GM12878 (cell line): ENCODE measurements around the gene SHROOM4. TPM values are rescaled to one million over a fixed set of nuclear protein-coding genes. Genes with fewer than 3 reads are reported as not detected.

Experiments used
- ATAC-seq: fragments of 200-7000 bp; cut with Tn5 transposase; 3 replicates; pipeline ENCODE4 v1.9.1; 2020; ENCODE audit warnings: mild to moderate bottlenecking, moderate library complexity
- BruUV-seq: library from RNA; stranded (reverse); fragments of 400-500 nt; replicated peaks from 2 replicates; lab custom pipeline; 2021; lab: Mats Ljungman, UMichigan
- CTCF ChIA-PET: fragments of 300-600 bp; sonication (Branson Sonifier 250); formaldehyde crosslinking; extraction: SDS; loops from one replicate; lab custom pipeline; 2021; ENCODE audit warnings: inconsistent platforms; lab: Yijun Ruan, JAX
- POLR2A ChIA-PET: fragments of 350-600 bp; formaldehyde crosslinking; extraction: SDS; loops from one replicate; lab custom pipeline; 2021; ENCODE audit warnings: inconsistent platforms; lab: Charles Lee
- RAD21 ChIA-PET: fragments of 300-600 bp; sonication (Branson Sonifier 250); formaldehyde crosslinking; loops from one replicate; lab custom pipeline; 2023; ENCODE audit warnings: antibody characterized with exemption; ENCODE audit not compliant: unreplicated experiment; lab: Charles Lee
- SMC1A ChIA-PET: fragments of 300-600 bp; sonication (Branson Sonifier 250); formaldehyde crosslinking; loops from one replicate; lab custom pipeline; 2023; ENCODE audit not compliant: unreplicated experiment, uncharacterized antibody; lab: Charles Lee
- DNase-seq: peaks from one replicate; pipeline ENCODE4 v3.0.0-alpha.2; 2011; ENCODE audit warnings: low read depth, low spot score
- FAIRE-seq: peaks from 3 replicates; lab custom pipeline; 2011; peaks lifted over from hg19 to GRCh38; lab: Jason Lieb, UNC
- H2AFZ ChIP-seq: 2 replicates; pipeline ENCODE4 v1.6.0; 2011; ENCODE audit warnings: low read depth, low read length, control low read depth; ENCODE audit not compliant: control insufficient read depth
- H3K27ac ChIP-seq: 2 replicates; pipeline ENCODE4 v1.5.1; 2011; ENCODE audit warnings: control low read depth; ENCODE audit not compliant: control insufficient read depth, insufficient read depth
- H3K27me3 ChIP-seq, 2 experiments: replicated peaks in 1 of 2; 2 replicates each; pipeline versions ENCODE4 v1.6.0 to v1.6.1; 2011; ENCODE audit warnings: low read length in 1 of 2; ENCODE audit not compliant: control insufficient read depth in 2 of 2, insufficient read depth in 2 of 2
- H3K36me3 ChIP-seq, 2 experiments: 2 replicates each; pipeline ENCODE4 v1.5.1; 2011; ENCODE audit warnings: low read length in 1 of 2; ENCODE audit not compliant: control insufficient read depth in 2 of 2, insufficient read depth in 2 of 2
- H3K4me1 ChIP-seq: 2 replicates; pipeline ENCODE4 v1.6.1; 2011; ENCODE audit warnings: mild to moderate bottlenecking, low read length, moderate library complexity, mixed read lengths; ENCODE audit not compliant: control insufficient read depth, insufficient read depth
- H3K4me2 ChIP-seq: 2 replicates; pipeline ENCODE4 v1.6.0; 2011; ENCODE audit warnings: control low read depth; ENCODE audit not compliant: control insufficient read depth, insufficient read depth
- H3K4me3 ChIP-seq: fragments of 200-600 bp; sonication (generic); 2 replicates; pipeline ENCODE4 v1.5.1; 2016
- H3K79me2 ChIP-seq: 2 replicates; pipeline ENCODE4 v1.6.0; 2011; ENCODE audit warnings: low read length; ENCODE audit not compliant: control insufficient read depth, insufficient read depth
- H3K9ac ChIP-seq: 2 replicates; pipeline ENCODE4 v1.8.0; 2011; ENCODE audit warnings: low read length, control low read depth, mixed read lengths; ENCODE audit not compliant: control insufficient read depth, insufficient read depth
- H3K9me3 ChIP-seq: replicated peaks from 3 replicates; pipeline ENCODE4 v1.5.1; 2011; ENCODE audit warnings: mild to moderate bottlenecking, low read length; ENCODE audit not compliant: control insufficient read depth, insufficient read depth
- H4K20me1 ChIP-seq: 2 replicates; pipeline ENCODE4 v1.6.0; 2011; ENCODE audit not compliant: control insufficient read depth, insufficient read depth
- CBX5 ChIP-seq: sonication (generic); IDR thresholded peaks from 2 replicates; pipeline ENCODE4 v1.6.1; 2016; ENCODE audit warnings: low read depth, moderate library complexity, mild to moderate bottlenecking, inconsistent platforms
- EED ChIP-seq: sonication (generic); IDR thresholded peaks from 2 replicates; pipeline ENCODE4 v1.6.1; 2016; ENCODE audit warnings: antibody characterized with exemption, low read depth
- SPI1 ChIP-seq: IDR thresholded peaks from 2 replicates; pipeline ENCODE4 v1.6.1; 2011; ENCODE audit warnings: low read depth, mild to moderate bottlenecking, low read length, moderate library complexity, borderline replicate concordance; ENCODE audit not compliant: insufficient read depth
- SUPT20H ChIP-seq: IDR thresholded peaks from 2 replicates; pipeline ENCODE4 v1.6.1; 2011; ENCODE audit warnings: low read depth, mild to moderate bottlenecking, low read length, moderate library complexity, borderline replicate concordance; ENCODE audit not compliant: control insufficient read depth
- WGBS: methylation state at CpG from one replicate; pipeline ENCODE4 v1.1.6; 2016; ENCODE audit warnings: low lambda C conversion rate; ENCODE audit not compliant: insufficient replicate concordance, insufficient coverage; ENCODE audit errors: missing lambda C conversion rate; 5-methylcytosine and 5-hydroxymethylcytosine counted together
- in situ Hi-C: fragments of 300-500 bp; cut with MboI; formaldehyde crosslinking; loops from 9 replicates; pipeline ENCODE4 v1.14.3; 2018; ENCODE audit warnings: mixed read lengths
- intact Hi-C: fragments of 100-400 bp; cut with micrococcal nuclease; formaldehyde crosslinking; loops from one replicate; pipeline ENCODE4 v1.14.2; 2022; ENCODE audit not compliant: unreplicated experiment
- polyA plus RNA-seq, 11 experiments: library from polyadenylated mRNA; depleted of rRNA in 4 of 11; unstranded in 6 of 11; stranded (reverse) in 5 of 11; fragments of >200 nt; fragmentation: Nextera tagmentation in 4 of 11; fragmentation: Illumina TruSeq in 1 of 11; extraction: Ambion mirVana in 4 of 11; extraction: Trizol in 1 of 11; gene quantifications; 1 replicate in 1 of 11; 2 replicates in 10 of 11; pipeline versions ENCODE4 v1.2.1 to v1.2.3, GENCODE V29; 2011 to 2016; ENCODE audit warnings: inconsistent platforms in 2 of 11, missing spikeins in 2 of 11, low read depth in 1 of 11
- total RNA-seq, 4 experiments: library from RNA; depleted of rRNA in 3 of 4; stranded (reverse); fragments of >200 nt in 3 of 4; fragmentation: Illumina TruSeq in 1 of 4; extraction: Trizol in 1 of 4; gene quantifications; 2 replicates each; pipeline versions ENCODE4 v1.2.1 to v1.2.3, GENCODE V29; 2013 to 2021
- TF ChIP-seq, protein P1 (sequence below): IDR thresholded peaks from 2 replicates; pipeline ENCODE4 v1.6.1; 2011; ENCODE audit warnings: low read depth, low read length, improper control_type of control experiment, borderline replicate concordance
- TF ChIP-seq, protein P2 (sequence below): IDR thresholded peaks from 2 replicates; pipeline ENCODE4 v1.6.1; 2012; ENCODE audit warnings: low read depth, low read length, improper control_type of control experiment
- TF ChIP-seq, protein P3 (sequence below): fragments of 450-650 bp; formaldehyde crosslinking; IDR thresholded peaks from 2 replicates; pipeline ENCODE4 v1.4.0; 2020; ENCODE audit warnings: mild to moderate bottlenecking, moderate library complexity

Gene SHROOM4
- total and polyA plus RNA-seq, 10 of the 15 experiments (the other 5 are each of a cell fraction or from before 2014, with no cell fraction given), result 0.01 to 0.03 TPM; not detected in 8

DNA sequence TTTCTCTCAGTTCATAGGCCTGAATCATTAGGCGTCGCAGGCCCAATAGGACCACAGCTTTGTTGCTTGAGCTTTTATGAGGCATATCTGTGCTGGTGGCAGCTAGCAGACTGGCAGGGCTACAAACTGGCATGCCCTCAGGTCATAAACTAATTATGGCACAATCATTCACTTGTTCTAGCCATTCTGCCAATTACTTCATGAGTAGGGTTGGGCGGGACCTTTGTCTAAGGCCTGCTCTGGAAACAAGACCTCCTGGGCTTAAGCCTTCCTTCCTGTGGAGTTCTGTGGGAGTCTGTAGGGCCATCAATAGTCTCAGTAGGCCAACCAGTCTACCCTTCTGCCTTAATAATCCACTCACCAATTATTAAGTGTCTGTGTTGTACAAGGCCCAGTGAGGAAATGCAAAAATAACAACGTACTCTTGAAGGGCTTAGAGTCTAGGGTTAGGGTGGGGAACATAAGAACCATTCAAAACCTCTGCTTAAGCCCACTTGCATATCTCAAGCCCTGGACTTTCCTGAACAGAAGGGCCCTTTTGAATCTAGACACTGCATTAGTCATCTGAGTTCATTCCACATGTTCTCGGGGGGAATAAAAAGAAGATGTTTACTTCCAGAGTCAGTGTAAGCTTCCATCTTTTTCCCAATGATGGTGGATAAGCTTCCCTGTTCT lies 44.5 kb downstream of the SHROOM4 start:
- H3K27me3 ChIP-seq, result no peaks in the 10 kb centered on the region
- no peak for FAIRE-seq
- no peaks in the 10 kb centered on the region for H3K79me2 ChIP-seq
- intact Hi-C loops, result no loop called here
- in situ Hi-C loops, result no loop called here
- no TSS peak for BruUV-seq
- ChIA-PET CTCF (no interaction called here), SMC1A (no interaction called here), POLR2A (no interaction called here), RAD21 (no interaction called here)
- no peaks in the 10 kb centered on the region for H3K36me3 ChIP-seq
- no peak for DNase-seq
- 39% methylated on average over 5 of the region's 5 CpGs for WGBS
- no peak overlapping the region for H2AFZ ChIP-seq
- no peak for ATAC-seq
- no peak overlapping the region for H3K27ac ChIP-seq
- H3K4me2 ChIP-seq, result no peak overlapping the region
- H4K20me1 ChIP-seq, result no peaks in the 10 kb centered on the region
- H3K4me3 ChIP-seq, result no peak overlapping the region
- no peaks in the 10 kb centered on the region for H3K4me1 ChIP-seq
- TF ChIP-seq, protein P1, sequence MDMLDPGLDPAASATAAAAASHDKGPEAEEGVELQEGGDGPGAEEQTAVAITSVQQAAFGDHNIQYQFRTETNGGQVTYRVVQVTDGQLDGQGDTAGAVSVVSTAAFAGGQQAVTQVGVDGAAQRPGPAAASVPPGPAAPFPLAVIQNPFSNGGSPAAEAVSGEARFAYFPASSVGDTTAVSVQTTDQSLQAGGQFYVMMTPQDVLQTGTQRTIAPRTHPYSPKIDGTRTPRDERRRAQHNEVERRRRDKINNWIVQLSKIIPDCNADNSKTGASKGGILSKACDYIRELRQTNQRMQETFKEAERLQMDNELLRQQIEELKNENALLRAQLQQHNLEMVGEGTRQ, result no peak
- TF ChIP-seq SUPT20H, result no peak
- TF ChIP-seq, protein P2, sequence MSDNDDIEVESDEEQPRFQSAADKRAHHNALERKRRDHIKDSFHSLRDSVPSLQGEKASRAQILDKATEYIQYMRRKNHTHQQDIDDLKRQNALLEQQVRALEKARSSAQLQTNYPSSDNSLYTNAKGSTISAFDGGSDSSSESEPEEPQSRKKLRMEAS, result no peak
- no peak for TF ChIP-seq SPI1
- no peak for TF ChIP-seq CBX5
- TF ChIP-seq, protein P3, sequence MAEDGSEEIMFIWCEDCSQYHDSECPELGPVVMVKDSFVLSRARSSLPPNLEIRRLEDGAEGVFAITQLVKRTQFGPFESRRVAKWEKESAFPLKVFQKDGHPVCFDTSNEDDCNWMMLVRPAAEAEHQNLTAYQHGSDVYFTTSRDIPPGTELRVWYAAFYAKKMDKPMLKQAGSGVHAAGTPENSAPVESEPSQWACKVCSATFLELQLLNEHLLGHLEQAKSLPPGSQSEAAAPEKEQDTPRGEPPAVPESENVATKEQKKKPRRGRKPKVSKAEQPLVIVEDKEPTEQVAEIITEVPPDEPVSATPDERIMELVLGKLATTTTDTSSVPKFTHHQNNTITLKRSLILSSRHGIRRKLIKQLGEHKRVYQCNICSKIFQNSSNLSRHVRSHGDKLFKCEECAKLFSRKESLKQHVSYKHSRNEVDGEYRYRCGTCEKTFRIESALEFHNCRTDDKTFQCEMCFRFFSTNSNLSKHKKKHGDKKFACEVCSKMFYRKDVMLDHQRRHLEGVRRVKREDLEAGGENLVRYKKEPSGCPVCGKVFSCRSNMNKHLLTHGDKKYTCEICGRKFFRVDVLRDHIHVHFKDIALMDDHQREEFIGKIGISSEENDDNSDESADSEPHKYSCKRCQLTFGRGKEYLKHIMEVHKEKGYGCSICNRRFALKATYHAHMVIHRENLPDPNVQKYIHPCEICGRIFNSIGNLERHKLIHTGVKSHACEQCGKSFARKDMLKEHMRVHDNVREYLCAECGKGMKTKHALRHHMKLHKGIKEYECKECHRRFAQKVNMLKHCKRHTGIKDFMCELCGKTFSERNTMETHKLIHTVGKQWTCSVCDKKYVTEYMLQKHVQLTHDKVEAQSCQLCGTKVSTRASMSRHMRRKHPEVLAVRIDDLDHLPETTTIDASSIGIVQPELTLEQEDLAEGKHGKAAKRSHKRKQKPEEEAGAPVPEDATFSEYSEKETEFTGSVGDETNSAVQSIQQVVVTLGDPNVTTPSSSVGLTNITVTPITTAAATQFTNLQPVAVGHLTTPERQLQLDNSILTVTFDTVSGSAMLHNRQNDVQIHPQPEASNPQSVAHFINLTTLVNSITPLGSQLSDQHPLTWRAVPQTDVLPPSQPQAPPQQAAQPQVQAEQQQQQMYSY, result no peak
- no peak for TF ChIP-seq EED
- no peaks in the 10 kb centered on the region for H3K9me3 ChIP-seq
- no peak overlapping the region for H3K9ac ChIP-seq
